Skeletal muscle tissue (tissue), 4 donors: Measurements from ENCODE around the gene SCARF2. TPM values are rescaled to one million over a fixed set of nuclear protein-coding genes. Genes with fewer than 3 reads are reported as not detected.

ENCODE experiments used
- H3K27ac ChIP-seq: one replicate; pipeline ENCODE4 v1.7.0; 2013; ENCODE audit warnings: mild to moderate bottlenecking, low read depth, low read length, inconsistent platforms
- H3K27me3 ChIP-seq, 3 donors: one replicate each; pipeline ENCODE4 v1.7.0; 2013; ENCODE audit warnings: low read length in 3 of 3; ENCODE audit not compliant: control insufficient read depth in 3 of 3, insufficient read depth in 3 of 3
- H3K36me3 ChIP-seq, 3 donors: one replicate each; pipeline ENCODE4 v1.7.0; 2013; ENCODE audit warnings: low read length in 3 of 3; ENCODE audit not compliant: control insufficient read depth in 3 of 3, insufficient read depth in 3 of 3
- H3K4me1 ChIP-seq, 3 donors: one replicate each; pipeline ENCODE4 v1.7.0; 2013; ENCODE audit warnings: low read length in 3 of 3, mild to moderate bottlenecking in 3 of 3; ENCODE audit not compliant: control insufficient read depth in 3 of 3, insufficient read depth in 3 of 3
- H3K4me3 ChIP-seq, 3 donors: one replicate each; pipeline ENCODE4 v1.7.0; 2013; ENCODE audit warnings: low read length in 3 of 3
- H3K9ac ChIP-seq, 3 donors: one replicate each; pipeline ENCODE4 v1.7.0; 2013; ENCODE audit warnings: low read length in 3 of 3, mild to moderate bottlenecking in 3 of 3, moderate library complexity in 2 of 3, low read depth in 1 of 3
- H3K9me3 ChIP-seq, 3 donors: one replicate each; pipeline ENCODE4 v1.7.0; 2013; ENCODE audit warnings: low read length in 3 of 3; ENCODE audit not compliant: control insufficient read depth in 3 of 3
- total RNA-seq: library from RNA; depleted of rRNA; stranded (reverse); fragments of >200 nt; gene quantifications from one replicate; pipeline ENCODE4 v1.2.3, GENCODE V29; 2014
- donor health status: Osteomylitis.

The SCARF2 gene
- total RNA-seq, 1 donor from 2014 or later: 7.8 TPM

DNA sequence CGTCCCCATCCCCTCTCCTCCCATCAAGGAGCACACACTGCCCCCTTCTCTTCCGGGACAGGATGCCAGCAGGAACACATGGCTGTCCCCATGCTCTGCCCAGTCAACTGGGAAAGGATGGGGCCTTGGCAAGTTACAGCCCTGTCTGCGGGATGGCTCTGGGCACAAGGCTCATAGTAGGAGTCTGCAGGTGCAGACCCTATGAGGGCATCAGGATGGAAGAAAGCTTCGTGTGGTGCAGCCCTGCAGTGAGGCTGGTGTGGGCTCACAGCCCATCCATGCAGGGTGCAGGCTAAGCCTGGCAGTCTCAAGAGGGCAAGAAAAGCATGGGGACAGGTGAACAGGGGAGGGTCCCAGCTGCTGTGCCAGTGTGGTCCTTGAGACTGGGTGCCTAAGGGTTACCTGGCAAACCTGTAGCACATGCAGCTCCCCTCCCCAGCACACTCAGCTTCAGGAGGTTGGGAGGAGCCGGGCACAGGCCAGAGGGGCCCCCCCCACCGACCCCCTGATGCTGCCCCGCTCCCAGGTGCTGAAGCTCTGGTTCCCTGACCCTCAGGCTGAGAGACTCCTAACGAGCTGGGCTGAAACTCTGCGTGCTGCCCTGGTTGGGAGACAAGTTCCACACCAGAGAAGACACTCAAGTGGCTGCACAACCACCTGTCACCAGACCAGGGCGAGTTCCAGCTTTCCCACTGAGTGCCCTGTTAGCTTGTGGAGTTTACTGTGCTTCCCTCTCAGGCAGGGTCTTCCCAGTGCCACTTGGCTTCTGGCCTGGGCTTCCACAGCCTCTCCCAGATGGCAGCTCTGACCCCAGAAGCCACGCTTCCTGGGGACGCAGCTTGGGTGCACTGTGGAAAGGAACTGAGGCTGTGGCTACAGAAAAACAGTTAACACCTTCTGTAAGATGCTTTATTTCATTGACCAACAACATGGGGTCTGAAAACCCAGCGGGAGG, 3.3 kb upstream of the SCARF2 start:
- peaks cover 13 to 27% (median 21%) of the 10 kb centered on the region in 3 donors for H3K36me3 ChIP-seq
- no peaks in the 10 kb centered on the region for H3K9me3 ChIP-seq
- H3K9ac ChIP-seq: no peak overlapping the region
- H3K4me3 ChIP-seq: no peak overlapping the region
- peaks cover 5 to 27% (median 23%) of the 10 kb centered on the region in 3 donors for H3K4me1 ChIP-seq
- no peak overlapping the region for H3K27ac ChIP-seq
- H3K27me3 ChIP-seq: peaks cover 12 to 25% (median 21%) of the 10 kb centered on the region in 3 donors

DNA sequence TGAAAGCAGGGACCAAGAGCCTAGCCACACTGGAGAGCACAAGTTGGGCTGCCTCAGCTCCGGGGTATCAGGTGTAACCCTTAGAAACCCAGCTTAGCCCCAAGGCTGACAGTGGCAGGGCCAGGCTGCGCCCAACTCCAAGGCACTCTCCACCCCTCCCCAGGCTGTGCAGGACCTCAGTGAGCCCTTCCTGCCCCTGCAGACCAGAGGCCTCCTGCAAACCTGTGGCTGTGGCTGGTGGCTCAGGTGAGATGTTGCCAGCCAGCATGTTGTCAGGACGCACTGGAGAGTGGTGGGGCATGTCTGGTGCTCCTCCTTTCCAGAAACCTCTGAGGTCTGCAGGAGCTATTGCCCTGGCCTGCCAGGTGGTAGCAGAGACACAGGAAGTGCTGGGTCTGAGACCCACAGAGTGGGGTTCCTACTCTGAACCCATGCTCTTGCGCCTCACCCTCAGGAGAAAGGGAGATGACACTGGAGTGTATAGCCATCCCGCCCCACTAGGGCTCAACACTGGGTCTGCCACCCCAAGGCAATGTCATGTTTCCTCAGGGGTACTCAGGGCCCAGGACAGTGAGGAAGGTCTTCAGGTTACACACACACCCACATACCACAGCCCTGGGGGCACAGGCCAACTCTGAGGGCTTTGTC, 2.4 kb upstream of the SCARF2 start:
- no peak overlapping the region for H3K27ac ChIP-seq

DNA sequence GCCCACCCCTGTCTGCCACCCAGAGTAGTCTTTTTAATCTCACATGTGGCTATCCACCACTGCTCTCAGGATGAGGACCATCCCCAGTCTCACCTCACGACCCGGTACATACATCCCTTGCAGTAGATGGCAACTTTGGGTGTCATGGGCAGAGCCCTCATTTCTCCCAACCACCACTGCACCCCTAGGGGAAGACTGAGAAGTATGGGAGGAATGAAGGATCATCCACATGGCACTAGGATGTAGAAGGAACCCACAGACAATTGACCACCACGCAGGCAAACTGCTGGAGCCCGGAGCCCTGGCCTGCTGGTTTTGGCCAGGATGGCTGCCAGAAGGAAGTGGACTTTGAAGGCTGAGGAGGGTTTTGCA, 1.9 kb upstream of the SCARF2 start:
- H3K27me3 ChIP-seq: peaks cover 26 to 38% (median 33%) of the 10 kb centered on the region in 3 donors
- peaks cover 11 to 33% (median 29%) of the 10 kb centered on the region in 3 donors for H3K4me1 ChIP-seq
- no peaks in the 10 kb centered on the region for H3K9me3 ChIP-seq
- H3K27ac ChIP-seq: no peak overlapping the region
- no peak overlapping the region for H3K4me3 ChIP-seq
- no peak overlapping the region for H3K9ac ChIP-seq
- H3K36me3 ChIP-seq: peaks cover 12 to 17% (median 15%) of the 10 kb centered on the region in 3 donors

More for the DNA sequence above, 2.4 kb upstream of the SCARF2 start:
- Histone ChIP-seq H3K27me3 (peaks cover 21 to 34% (median 28%) of the 10 kb centered on the region in 3 donors), H3K9me3 (no peaks in the 10 kb centered on the region), H3K4me3 (no peak overlapping the region), H3K4me1 (peaks cover 11 to 33% (median 29%) of the 10 kb centered on the region in 3 donors), H3K36me3 (peaks cover 12 to 22% (median 16%) of the 10 kb centered on the region in 3 donors), H3K9ac (no peak overlapping the region)

DNA sequence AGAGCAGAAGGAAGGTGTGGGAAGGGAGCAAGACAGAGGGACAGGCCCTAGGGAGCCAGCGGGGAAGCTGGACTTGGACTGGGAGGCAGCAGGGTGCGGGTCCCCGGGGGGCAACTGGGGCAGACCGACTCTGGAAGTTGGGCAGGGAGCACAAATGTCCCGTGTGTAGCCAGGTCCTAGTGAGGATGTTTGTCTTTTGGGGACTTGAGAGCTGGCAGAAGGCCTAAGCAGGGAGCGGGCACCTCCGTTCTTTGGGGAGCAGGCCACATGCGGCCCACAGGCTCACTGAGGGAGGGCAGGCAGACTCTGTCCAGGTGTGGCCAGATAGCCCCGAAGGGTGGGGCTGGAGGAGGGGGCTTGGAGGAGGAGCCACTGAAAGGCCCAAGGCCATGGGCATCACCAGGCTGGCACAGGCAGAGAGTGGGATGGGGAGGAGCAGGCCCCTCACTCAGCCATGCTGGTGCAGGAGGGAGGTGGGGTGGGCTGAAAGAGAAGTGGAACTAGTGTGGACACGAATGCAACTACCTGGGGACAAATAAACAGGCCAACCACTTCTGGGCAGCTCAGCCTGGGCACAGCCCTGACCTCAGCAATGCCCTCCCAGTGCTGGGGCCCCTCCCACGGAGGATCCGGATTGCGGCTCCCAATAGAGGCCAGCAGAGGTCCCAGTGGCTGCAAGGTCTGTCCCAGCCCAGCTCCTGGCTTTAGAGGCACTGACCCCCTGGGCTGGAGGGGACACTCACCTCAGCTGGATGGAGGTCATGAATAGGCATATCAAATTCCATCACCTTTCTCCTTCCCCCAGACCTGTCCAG, 1.3 kb upstream of the SCARF2 start:
- peaks cover 9 to 14% (median 10%) of the 10 kb centered on the region in 3 donors for H3K36me3 ChIP-seq
- H3K4me1 ChIP-seq: peaks cover 11 to 33% (median 29%) of the 10 kb centered on the region in 3 donors
- H3K27ac ChIP-seq: no peak overlapping the region
- peak overlapping the region; percentile 55 to 64 (median 63) for H3K4me3 ChIP-seq
- peak overlapping the region; percentile 68 to 75 (median 72) for H3K9ac ChIP-seq
- H3K27me3 ChIP-seq: peaks cover 29 to 42% (median 35%) of the 10 kb centered on the region in 3 donors
- H3K9me3 ChIP-seq: no peaks in the 10 kb centered on the region

DNA sequence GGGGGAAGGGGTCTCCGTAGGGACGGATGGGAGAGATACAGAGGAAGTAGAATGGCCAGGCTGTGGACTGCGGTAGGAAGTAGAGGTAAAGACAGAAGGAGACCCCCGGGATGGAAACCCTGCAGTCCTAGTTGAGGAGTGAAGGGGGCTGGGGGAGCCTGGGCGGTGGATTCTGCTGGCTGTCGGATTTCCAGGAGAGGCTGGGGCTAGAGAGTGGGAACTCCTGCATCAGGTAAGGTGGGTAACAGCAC, 727 bp upstream of the SCARF2 start:
- Histone ChIP-seq H3K27me3 (peaks cover 29 to 42% (median 35%) of the 10 kb centered on the region in 3 donors), H3K27ac (peak overlapping the region; percentile 71), H3K9me3 (no peaks in the 10 kb centered on the region), H3K9ac (peak overlapping the region; percentile 68 to 75 (median 72)), H3K4me1 (peaks cover 11 to 33% (median 29%) of the 10 kb centered on the region in 3 donors), H3K36me3 (peaks cover 9 to 14% (median 10%) of the 10 kb centered on the region in 3 donors), H3K4me3 (peak overlapping the region; percentile 55 to 64 (median 63))

DNA sequence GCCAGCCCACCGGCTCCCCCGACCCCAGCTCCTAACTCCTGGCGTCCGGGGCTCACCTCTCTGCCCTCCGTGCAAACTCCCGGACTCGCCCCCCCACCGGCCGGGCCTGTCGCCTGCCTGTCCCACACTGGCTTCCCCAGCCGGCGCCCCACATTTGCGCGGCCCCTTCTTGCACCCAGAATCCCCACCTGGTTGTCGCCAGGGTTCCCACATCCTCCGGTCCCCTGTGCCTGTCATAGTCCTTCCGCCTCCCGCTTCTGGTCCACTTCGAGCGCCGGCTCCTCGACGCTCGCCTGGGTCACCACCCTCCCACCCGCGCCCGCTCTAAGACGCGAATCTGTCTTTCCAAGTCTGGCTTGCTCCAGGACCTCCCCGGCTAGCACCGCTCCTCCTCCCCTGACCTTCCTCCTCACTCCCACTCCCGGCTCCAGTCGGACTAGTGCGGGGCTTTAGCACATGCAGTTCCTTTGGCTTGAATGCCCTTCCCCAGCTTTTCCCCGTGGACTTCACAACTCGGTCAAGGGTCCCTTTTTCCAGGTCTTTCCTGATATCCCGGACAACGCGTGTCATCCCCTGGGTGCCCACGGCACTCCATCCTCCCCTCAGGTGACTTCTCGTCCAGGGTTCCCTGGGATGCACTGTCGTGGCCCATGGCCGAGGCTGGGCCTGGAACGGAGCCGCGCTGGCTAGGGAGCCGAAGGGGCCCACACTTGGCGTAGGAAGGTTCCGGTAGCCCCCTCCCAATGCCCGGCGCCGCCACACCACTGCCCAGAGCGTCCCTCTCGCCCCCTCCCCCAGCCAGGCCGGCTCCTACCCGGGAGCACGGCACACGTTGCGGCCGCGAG, 635 bp downstream of the SCARF2 start:
- Histone ChIP-seq H3K4me3 (peak overlapping the region; percentile 58 to 74 (median 73)), H3K9me3 (no peaks in the 10 kb centered on the region), H3K27ac (peak overlapping the region; percentile 62), H3K36me3 (peaks cover 1 to 3% (median 2%) of the 10 kb centered on the region in 3 donors), H3K4me1 (peaks cover 11 to 28% (median 27%) of the 10 kb centered on the region in 3 donors), H3K9ac (peak overlapping the region; percentile 38 to 66 (median 40)), H3K27me3 (peaks cover 32 to 47% (median 41%) of the 10 kb centered on the region in 3 donors)

DNA sequence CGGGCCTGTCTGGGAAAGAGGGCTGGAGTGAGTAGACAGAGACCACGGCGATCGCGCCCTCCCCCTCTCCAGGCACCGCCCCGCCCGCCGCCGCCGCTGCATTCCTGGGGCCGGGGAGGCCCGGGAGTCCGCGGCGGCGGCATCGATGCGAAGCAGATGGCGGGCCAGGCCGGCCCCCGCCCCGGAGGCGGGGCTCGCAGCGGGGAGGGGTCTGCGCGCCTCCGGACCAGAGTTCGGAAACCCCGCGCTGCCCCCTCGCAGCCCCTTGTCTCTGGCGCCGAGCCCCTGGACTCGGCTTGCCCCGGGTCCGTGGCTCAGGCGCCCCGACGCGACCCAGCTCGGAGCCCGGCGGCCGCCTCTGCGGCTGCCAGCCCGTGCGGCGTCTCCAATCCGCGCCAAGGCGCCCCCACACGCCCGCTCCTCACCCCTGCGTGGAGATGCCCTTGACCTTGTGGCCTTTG, 1.3 kb downstream of the SCARF2 start:
- Histone ChIP-seq H3K36me3 (no peaks in the 10 kb centered on the region), H3K4me1 (peaks cover 11 to 28% (median 26%) of the 10 kb centered on the region in 3 donors), H3K4me3 (peak overlapping the region; percentile 58 to 74 (median 73)), H3K9me3 (no peaks in the 10 kb centered on the region), H3K27ac (peak overlapping the region; percentile 62), H3K9ac (peak overlapping the region in 2 of 3 donors; percentile 33 to 38), H3K27me3 (peaks cover 38 to 50% (median 44%) of the 10 kb centered on the region in 3 donors)

DNA sequence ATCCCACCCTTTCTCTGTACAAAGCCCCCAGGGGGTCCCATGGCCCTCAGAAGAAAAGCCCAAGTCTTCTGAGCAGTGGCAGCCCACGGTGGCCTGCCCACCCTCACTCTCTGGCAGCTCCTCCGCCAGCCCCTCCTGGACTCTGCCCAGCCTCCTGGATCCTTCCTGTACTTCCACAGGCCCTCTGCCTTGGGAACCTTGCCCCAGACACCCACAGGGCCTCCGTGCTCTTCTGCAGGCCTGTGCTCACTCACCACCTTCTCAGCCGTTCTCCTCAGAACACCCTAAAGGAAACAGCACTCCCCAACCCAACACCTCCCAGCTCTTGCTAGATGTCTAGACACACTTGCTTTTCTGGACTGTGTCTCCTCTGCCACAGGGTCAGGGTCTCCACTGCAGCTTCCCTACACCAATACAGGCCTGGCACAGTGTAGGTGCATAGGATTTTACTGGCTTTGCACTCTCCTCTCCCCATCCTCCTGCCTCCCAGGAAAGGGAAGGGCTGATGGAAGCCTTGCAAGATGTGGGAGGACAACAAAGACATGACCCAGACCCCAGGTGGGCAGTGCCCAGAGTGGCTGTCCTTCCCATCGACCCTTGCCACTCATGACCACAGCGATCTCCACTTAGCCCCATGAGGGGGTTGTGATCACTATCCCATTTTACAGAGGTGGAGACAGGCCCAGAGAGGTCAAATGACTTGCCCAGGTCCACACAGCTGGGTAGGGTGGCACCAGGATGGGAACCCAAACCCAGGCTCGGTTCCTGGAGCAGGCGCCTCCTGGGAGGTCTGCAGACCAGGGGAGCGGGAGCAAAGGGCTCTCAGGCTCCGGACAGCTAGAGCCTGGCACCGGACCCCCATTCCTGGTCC, 2.0 kb downstream of the SCARF2 start:
- Histone ChIP-seq H3K9me3 (no peaks in the 10 kb centered on the region), H3K27ac (peak overlapping the region; percentile 14), H3K36me3 (no peaks in the 10 kb centered on the region), H3K9ac (peak overlapping the region in 2 of 3 donors; percentile 12 to 33), H3K27me3 (peaks cover 44 to 55% (median 47%) of the 10 kb centered on the region in 3 donors), H3K4me3 (peak overlapping the region; percentile 4 to 38 (median 35)), H3K4me1 (peaks cover 14 to 34% (median 33%) of the 10 kb centered on the region in 3 donors)
